Fibroblast of skin of scalp (primary cell): Measurements from ENCODE around the gene SPDEF.

Experiments
- DNase-seq: peaks from one replicate; pipeline ENCODE4 v3.0.0-alpha.2; 2013

SPDEF gene

GRCh38 chr6:34527751-34528670, 28.1 kb downstream of the SPDEF start:
- no peak for DNase-seq

DNA sequence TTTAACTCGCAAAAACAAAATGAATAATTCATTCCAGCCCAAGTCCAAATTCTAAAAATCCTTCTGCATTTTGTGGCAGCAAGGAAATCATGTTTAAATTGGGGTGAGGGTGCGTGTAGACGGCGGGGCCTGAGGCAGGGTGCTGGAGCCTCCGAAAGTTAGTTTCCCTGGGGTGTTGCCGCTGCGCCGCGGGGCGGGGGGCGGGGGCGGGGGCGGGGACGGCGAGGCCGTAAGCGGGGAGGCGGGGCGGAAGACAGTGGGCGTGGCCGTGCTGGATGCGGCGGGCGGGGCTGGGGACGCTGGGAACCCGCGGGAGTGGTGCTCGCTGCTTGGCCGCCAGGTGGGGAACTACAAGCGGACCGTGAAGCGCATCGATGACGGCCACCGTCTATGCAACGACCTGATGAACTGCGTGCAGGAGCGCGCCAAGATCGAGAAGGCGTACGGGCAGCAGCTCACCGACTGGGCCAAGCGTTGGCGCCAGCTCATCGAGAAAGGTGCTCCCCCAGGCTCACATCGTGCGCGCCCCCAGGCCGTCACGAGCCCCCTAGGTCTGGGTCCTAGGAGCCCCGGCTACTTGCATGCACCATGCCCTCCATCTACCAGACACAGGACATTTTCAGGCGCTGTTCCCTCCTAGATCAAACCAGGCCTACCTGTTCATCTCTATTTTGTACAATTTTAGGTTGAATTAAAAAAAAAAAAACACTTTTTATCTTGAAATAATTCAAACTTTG, 29.0 kb downstream of the SPDEF start:
- peak; percentile 89 for DNase-seq

DNA sequence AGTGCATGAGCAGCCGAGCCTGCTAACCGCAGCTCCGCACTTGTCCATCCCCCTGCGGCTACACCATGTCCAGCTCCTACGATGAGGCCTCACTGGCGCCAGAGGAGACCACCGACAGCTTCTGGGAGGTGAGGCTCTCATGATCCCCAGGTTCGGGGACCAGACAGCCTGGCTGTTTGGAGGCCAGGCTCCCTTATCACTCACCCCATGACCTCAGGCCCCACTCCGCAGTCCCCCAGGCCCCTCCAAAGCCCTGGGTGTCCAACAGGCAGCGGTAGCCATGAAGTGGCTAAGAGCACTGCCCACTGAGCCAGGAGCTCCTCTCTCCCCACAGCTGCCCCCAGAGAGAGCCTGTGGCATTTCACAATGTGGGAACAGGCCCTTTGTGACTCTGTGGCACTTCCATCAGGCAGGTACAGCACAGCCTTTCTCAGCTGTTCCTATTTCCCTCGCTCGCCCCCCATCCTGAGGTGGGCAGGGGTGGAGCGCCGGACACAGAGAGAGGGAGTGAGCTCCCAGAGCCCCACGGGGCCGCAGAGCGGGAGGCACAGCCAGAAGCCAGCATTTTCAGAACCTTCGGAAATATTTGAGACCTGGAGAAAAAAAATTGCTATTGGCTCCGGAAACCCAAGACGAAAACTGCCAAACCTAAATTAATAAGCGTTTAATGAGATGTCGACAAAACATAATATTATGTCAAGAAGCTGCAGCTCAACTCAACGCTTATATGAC, 29.7 kb downstream of the SPDEF start:
- no peak for DNase-seq

DNA sequence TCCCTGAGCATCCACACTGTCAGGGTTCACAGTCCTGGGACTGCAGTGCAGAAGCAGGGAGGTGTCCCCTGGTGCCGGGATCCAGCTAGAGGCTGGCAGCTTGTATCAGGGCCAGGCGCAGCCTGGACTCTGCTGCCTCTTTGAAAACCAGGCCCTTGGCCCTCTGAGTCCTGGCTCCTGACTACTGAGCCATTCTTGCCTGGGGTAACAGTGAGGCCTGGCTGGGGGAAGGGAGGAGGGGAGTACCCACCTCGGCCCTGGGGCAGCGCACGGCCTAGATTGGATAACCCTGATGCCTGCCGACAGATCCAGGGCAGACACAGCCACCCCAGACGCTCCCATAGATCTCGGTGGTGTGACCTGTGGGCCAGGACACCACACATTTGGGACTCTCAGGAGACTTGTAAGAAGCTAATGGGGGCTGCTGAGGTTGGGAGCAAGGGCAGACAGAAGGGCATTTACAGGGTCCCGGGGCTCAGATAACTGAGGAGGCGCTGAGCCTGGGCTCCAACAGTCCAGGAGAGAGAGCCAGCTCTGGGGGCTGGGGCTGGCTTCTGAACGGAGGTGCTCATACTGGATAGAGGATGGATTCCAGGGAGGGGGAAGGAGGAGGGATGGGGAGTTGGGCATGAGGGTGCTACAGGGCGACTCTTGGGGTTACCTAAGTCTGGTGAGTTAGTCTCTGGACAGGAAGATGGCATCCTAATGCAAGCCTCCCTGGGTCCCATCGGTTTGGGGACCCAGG, 30.5 kb downstream of the SPDEF start:
- DNase-seq: no peak

DNA sequence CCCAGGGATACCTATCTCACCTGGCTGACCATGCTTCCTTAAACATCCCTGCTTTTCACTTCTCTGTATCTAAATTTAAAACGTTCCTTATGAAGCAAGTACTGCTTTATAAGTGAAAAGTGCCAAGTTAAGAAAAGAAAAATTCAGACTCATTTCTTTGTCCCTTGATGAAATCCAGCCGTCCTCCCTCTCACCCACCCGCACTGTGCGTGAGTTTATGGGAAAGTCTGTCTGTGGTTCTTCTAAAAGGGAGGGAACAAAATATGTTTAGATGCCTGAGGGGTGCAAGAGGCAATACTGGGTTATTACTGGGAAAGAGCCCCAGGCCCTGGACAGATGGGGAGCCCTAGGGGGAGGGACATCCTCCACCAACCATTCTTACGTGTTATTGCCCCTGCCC, 31.2 kb downstream of the SPDEF start:
- DNase-seq: no peak

DNA sequence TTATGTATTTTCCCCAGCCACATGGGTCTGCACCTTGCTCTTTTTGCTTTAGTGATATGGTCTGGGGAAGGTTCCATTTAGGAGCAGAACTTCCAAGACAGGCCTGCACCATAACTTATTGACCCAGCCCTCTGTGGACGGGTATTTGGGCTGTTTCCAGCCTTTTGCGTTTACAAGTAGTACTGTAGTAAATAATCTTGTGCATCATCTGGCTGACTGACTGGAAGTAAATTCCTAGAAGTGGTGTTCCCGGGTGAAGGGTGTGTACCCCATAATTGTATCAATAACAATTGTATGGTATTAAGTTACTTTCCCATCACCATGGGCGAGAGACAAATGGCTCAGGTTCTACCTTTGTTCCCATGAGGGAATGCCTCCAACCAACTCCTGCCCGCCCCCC, 31.6 kb downstream of the SPDEF start:
- DNase-seq: no peak

DNA sequence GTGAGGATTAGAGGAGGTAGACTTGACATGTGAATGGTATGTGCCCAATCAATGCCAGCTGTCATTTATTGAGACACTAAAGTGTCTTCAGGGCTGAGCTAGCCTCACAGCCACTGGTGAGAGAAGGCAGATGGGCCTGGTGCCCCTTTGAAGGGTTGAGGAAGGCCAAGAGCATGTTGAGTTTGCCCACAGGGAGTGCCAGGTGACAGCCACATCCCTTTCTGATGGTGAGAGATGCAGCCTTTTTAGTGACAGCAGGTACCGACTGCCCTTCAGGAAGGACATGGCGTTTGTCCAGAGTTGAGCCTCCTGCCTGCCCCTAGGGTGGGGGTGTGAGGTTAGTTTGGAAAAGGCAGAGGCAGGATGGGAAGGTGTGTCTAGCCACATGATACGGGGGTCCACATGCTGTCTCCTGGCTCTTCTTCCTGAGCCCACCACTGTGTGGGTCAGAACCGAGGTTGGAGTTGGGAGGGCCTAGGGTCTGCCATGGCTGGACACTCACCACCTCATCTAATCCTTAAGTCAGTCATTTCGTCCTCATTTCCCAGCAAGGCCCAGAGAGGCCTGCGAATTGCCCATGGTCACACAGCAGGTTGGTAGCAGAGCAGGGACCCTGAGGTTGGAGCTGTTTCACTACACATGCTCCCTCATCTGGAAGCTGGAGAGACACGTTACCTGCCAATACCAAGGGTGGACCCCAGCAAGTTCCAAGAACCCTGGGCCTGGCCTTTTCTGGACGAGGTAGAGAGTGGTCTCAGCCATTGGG, 32.5 kb downstream of the SPDEF start:
- no peak for DNase-seq

GRCh38 chr6:34522761-34523160, 33.4 kb downstream of the SPDEF start:
- DNase-seq: no peak

DNA sequence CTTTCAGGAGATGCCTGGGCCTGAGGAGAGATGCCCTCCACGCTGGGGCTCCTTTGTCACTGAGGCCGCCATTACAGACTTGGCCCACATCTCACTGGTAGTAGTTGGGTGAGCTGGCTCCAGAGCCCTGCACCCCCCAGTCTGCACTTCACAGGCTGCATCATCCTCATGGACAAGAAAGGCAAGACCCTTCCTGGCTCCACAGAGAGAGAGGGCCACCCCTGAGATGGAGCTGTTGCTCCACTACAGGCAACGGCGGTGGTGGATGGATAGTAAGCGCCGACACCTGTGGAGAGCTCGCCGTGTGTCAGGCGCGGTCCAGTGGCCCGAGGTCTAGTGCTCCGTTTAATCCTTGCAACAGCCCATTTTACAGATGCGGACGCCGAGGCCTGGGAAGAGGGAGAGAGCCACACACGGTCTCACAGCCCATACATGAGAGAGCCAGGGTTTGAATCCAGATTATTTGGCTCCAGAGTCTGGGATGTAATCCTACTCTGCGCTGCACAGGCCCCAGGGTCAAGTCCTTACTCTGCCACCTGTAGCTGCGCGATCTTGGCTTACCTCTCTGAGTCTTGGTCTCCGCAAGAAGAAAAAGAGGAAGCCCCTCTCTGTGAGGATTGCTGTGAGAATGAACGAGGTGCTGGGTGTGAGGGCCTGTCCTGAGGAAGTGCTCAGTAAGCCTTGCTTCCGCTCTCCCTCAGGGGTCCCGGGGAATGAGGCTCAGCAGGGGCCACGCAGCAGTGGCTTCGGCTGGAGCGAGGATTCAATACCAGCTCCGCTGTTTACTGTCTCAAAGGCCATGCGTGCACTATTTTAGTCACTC, 34.5 kb downstream of the SPDEF start:
- no peak for DNase-seq

DNA sequence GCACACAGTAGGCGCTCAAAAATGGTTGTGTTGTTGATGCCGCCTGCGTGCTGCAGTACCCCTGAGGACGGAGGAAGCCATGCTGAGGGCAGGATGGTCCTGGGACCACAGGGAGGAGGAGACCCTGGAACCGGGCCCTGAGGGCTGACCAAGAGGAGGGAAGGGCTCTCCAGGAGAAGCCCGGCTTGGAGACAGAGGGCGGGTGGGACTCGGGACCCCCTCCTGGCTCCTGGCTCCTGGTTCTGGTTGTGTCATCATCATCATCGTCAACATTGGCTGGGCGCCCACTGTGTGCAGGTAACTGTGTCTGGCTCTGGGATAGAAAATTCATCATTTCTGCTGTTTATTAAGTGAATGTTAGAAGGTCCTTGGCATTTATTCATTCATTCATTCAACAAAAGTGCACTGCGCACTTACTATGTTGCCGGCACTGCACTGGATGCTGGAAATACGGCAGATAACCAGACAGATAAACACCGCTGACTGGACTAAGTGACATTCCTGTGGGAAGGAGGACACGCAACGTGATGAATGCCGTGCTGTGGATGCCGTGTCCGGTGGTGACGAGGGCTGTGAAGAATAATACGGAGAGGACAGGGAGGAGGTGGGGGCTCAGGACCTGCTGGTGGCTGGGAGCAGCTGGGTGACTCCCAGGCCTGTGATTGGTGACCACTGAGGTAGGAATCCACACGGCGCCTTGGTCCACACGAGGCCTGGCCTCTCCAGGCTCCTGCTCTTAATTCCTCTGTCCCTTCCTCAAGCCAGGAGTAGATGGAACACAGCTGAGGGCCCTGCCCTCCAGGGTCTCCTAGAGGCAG, 35.3 kb downstream of the SPDEF start:
- DNase-seq: no peak

DNA sequence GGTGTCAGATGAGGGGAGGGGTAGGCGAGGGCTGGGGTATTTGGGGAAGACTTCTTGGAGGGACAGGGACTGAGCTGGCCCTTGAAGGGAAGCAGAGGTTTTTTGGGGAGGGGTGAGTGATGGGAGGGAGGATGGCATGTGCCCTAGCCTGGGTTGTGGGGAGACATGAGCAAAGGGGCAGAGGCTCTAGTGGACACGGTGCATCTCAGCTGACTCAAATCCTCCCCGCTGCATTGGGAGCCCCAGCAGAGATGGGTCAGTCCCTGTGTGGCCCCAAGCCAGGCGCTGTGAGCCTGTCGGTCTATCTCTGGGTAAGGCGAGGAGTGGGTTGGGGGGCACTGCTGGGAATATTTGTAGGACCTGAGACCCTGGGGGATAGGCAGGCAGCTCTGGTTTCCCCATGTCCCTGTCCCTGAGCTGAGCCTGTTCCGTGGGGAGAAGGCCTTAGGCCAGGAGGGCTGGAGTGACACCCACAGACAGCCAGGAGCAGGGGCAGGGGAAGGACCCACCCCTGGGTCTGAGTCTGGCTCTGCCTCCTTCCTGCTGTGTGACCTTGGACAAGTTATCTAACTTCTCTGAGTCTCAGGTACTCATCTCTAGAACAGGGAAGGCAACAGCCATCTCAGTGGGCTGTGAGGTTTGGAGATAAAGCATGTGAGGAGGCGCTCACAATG, 36.0 kb downstream of the SPDEF start:
- no peak for DNase-seq

GRCh38 chr6:34518669-34519365, 37.3 kb downstream of the SPDEF start:
- no peak for DNase-seq

DNA sequence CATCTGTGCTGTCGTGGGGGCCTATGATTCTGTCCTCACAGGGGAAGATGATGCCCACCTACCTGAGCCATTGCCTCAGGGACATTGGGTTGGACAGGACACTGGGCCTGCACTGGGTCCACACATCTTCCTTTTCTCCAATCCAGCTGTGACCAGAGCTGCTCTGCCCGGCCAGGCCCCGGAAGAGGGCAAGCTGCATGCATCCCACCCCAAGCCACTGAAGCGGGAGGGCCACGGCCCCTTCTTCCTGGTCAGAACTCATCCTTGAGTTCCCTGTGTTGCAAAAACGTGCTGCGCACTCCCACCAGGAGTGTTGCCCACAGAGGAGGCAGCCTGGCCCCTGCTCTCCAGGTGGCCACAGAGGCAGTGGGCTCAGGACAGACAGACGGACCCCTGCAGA, 38.2 kb downstream of the SPDEF start:
- no peak for DNase-seq

DNA sequence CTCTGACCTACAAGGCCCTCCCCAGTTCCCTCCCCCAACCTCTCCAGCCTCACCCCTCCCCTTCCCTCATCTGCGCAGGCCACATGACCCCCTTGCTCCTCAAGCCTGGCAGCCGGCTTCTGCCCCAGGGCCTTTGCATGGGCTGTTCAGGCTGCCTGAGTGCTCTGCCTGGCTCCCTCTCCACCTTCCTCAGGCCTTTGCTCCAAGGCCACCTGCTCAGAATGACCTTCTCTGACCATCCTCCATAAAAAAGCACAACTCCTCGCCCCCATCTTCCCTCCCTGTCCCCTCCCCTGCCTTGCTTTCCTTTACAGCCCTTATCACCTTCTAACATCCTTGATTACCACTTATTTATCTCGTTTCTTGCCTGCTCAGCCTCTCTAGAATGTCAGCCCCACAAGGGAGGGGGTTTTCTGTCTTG, 38.7 kb downstream of the SPDEF start:
- no peak for DNase-seq

DNA sequence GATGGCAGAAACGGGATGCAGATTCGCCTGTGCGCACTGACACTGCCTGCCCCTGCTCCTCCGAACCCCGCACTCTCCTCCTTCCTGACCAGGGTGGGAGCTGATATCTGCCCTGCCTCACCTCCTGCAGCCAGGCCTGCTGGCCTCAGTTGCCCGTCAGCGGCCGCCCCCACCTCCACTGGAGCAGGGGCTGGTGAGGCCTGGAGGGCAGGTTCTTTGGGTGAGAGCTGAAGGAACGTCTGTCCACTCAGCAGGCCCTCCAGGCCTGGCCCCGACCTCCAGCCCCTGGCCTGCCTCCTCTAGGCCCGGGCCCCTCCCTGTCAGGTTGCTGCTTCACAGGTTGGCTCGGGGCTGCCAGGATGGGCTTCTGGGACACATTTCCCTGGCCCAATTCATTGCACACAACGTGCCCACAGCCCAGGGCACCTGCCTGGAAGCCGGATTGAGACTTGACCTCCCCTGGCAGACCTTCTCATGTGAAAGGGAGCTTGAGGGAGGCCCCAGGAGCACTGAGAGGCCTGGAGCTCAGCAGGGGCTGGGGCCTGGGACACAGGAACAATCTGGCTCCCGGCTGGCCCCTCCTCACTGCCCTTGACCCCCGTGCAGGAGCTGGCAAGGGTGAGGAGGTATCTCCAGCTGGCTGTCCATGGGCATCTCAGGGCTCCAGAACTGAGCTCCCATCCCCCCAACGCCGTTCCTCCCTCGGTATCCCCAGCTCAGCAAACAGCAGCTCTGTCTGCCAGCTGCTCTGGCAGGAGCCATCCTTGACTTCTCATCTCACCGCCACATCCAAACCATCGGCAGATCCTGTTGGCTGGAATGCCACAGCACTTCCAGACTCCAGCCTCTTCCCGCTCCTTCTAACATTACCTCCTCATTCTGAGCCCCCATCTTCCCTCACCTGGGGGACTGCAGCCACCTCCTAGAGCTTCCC, 39.5 kb downstream of the SPDEF start:
- DNase-seq: no peak

- DNase-seq: no peak
Observed at GRCh38 chr6:34515473-34516387, 40.4 kb downstream of the SPDEF start.
